Activated CD4-positive, alpha-beta memory T cell treated with anti-CD3 and anti-CD28 coated beads, Interleukin-2, amount 10 ng/mL, durations not matched to agents 7 days and 5 days (primary cell): ENCODE results near the gene RRP15. TPM values are rescaled to one million over a fixed set of nuclear protein-coding genes. Genes with fewer than 3 reads are reported as not detected.

ENCODE experiments used
- CTCF ChIA-PET: fragments of 350-600 bp; sonication (Branson Sonifier 250); formaldehyde crosslinking; loops from one replicate; lab custom pipeline; 2021; ENCODE audit warnings: antibody characterized with exemption, inconsistent platforms; lab: Charles Lee
- POLR2A ChIA-PET: fragments of 350-600 bp; sonication (Branson Sonifier 250); formaldehyde crosslinking; loops from one replicate; lab custom pipeline; 2021; ENCODE audit warnings: antibody characterized with exemption; lab: Charles Lee
- DNase-seq: peaks from one replicate; pipeline ENCODE4 v3.0.0-alpha.2; 2020
- H3K27ac Mint-ChIP-seq: one replicate; pipeline ENCODE4 v1.8.0; 2021; ENCODE audit warnings: mild to moderate bottlenecking, mixed read lengths
- H3K27me3 Mint-ChIP-seq: one replicate; pipeline ENCODE4 v1.8.0; 2021; ENCODE audit warnings: mixed read lengths
- H3K36me3 Mint-ChIP-seq: one replicate; pipeline ENCODE4 v1.8.0; 2021; ENCODE audit warnings: low read depth, mixed read lengths
- H3K4me1 Mint-ChIP-seq: one replicate; pipeline ENCODE4 v1.8.0; 2021; ENCODE audit warnings: mixed read lengths
- H3K4me3 Mint-ChIP-seq: one replicate; pipeline ENCODE4 v1.8.0; 2021; ENCODE audit warnings: mild to moderate bottlenecking, mixed read lengths
- H3K9me3 Mint-ChIP-seq: one replicate; pipeline ENCODE4 v1.8.0; 2021; ENCODE audit warnings: mixed read lengths
- total RNA-seq, 2 experiments: library from RNA; stranded (reverse); gene quantifications; one replicate each; pipeline ENCODE4 v1.2.3, GENCODE V29; 2021

Gene RRP15, protein sequence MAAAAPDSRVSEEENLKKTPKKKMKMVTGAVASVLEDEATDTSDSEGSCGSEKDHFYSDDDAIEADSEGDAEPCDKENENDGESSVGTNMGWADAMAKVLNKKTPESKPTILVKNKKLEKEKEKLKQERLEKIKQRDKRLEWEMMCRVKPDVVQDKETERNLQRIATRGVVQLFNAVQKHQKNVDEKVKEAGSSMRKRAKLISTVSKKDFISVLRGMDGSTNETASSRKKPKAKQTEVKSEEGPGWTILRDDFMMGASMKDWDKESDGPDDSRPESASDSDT
- 10 to 100 TPM; 10.3 to 10.6 TPM for total RNA-seq

- no peaks in the 10 kb centered on the region for H3K36me3 Mint-ChIP-seq
- H3K9me3 Mint-ChIP-seq = peaks cover 3% of the 10 kb centered on the region
- peaks cover 31% of the 10 kb centered on the region for H3K4me1 Mint-ChIP-seq
- peak within 1 kb of the TSS; percentile 91 for H3K4me3 Mint-ChIP-seq
- peak; percentile 90 for DNase-seq
- POLR2A ChIA-PET = interaction anchor here (1.0 to 1.7 kb wide), 7 partner anchors 10 to 1809 kb away, joined by 3 to 11 read pairs (median 4); partner anchors contain the start of genes IARS2 and TGFB2
- peaks cover 6% of the 10 kb centered on the region for H3K27me3 Mint-ChIP-seq
- peak within 1 kb of the TSS; percentile 75 for H3K27ac Mint-ChIP-seq
- CTCF ChIA-PET = interaction anchor here (1.1 to 1.5 kb wide), 4 partner anchors 9 to 888 kb away, joined by 3 to 5 read pairs (median 4); partner anchors contain the start of gene LYPLAL1
Observed at GRCh38 chr1:218284917-218285635, at the start of gene RRP15. RRP15 (plus strand) TSS chr1:218285293; CDS start chr1:218285317, 24 bp downstream.

- Mint-ChIP-seq H3K27me3 (no peaks in the 10 kb centered on the region), H3K4me3 (no peak overlapping the region), H3K27ac (no peak overlapping the region), H3K4me1 (no peaks in the 10 kb centered on the region), H3K9me3 (no peaks in the 10 kb centered on the region), H3K36me3 (no peaks in the 10 kb centered on the region)
- no peak for DNase-seq
- ChIA-PET CTCF (no interaction called here), POLR2A (no interaction called here)
Observed at GRCh38 chr1:218242171-218242570, 42.9 kb upstream of the RRP15 start.

DNA sequence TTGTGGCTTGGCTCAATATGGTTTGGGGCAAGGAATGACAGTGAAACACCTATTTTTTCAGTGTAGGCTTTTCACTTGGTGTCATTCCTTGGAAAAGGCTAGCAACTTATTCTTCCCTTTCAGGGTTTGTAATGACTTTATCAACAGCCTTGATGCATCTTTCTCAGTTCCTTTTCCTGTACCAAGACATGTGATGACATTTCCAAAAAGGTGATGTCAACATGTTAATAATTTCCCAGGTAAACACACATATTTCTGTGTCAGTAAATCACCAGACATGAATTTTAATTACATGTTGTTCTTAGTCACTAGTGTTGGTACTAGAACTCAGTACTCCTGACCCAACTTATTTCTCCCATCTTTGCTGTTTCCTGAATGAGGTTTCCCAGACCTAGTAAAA lies 37.8 kb upstream of the RRP15 start:
- CTCF ChIA-PET = no interaction called here
- Mint-ChIP-seq H3K9me3 (no peaks in the 10 kb centered on the region), H3K4me1 (no peaks in the 10 kb centered on the region), H3K27me3 (peaks cover 2% of the 10 kb centered on the region), H3K27ac (no peak overlapping the region), H3K36me3 (no peaks in the 10 kb centered on the region), H3K4me3 (no peak overlapping the region)
- POLR2A ChIA-PET = no interaction called here
- no peak for DNase-seq

DNA sequence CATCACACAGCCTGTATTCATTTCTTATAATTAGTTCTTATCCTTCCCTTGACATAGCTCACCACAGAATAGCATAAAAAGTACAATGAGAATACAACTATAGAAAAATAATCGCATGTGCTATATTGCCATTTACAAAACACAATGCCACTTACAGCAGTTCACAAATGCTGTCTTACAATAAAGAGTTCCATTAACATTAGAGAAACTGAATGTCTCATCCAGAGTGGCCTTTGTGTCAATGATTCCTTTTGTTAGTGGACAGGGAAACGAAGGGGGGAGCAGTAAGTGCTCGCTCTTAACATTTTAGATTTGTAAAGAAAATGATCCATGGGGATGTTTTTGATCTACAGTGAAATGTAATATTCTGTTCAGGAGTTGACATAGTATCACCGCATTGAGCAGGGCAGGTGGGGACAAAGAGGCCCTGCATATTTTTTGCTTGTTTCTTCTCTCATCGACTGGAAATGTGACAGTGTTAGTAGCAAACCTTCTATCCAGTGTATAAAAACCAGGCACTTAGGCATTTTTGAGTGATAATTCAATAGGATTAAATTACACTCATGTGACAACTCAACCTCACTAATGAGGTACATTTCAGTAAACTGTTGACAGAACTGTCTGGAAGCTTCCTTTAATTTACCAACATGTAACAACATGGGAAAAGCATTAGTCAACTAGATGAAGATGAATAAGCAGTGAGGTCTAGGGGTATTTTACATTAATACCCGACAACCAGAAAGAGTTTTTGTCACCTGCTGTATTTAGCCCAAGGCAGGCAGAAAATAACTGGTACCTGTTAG lies 35.6 kb upstream of the RRP15 start:
- POLR2A ChIA-PET = no interaction called here
- Mint-ChIP-seq H3K4me3 (no peak overlapping the region), H3K27me3 (peaks cover 2% of the 10 kb centered on the region), H3K27ac (no peak overlapping the region), H3K9me3 (no peaks in the 10 kb centered on the region), H3K4me1 (no peaks in the 10 kb centered on the region), H3K36me3 (no peaks in the 10 kb centered on the region)
- CTCF ChIA-PET = no interaction called here
- DNase-seq = no peak

DNA sequence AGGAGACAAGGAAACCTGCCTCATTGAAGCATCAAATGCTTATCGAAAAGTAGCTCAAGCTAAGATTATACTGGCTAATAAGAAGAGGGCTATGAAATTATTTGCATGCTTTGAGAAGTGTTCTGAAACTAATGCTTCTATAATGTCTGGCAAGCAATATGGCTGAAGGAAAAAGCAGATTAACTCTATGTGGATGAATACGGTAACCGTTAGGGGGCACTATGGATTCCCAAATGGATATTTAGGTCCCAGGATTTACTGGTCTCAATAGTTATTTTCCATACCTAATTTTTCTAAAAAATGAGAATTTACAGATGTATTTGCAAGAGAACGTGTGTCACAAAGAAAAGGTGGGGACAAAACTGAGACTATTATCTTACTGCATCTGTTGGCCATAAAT lies 34.6 kb upstream of the RRP15 start:
- no peaks in the 10 kb centered on the region for H3K9me3 Mint-ChIP-seq
- no peak overlapping the region for H3K27ac Mint-ChIP-seq
- no peaks in the 10 kb centered on the region for H3K36me3 Mint-ChIP-seq
- ChIA-PET POLR2A (no interaction called here), CTCF (no interaction called here)
- no peak overlapping the region for H3K4me3 Mint-ChIP-seq
- H3K27me3 Mint-ChIP-seq = peaks cover 2% of the 10 kb centered on the region
- no peaks in the 10 kb centered on the region for H3K4me1 Mint-ChIP-seq
- DNase-seq = no peak

DNA sequence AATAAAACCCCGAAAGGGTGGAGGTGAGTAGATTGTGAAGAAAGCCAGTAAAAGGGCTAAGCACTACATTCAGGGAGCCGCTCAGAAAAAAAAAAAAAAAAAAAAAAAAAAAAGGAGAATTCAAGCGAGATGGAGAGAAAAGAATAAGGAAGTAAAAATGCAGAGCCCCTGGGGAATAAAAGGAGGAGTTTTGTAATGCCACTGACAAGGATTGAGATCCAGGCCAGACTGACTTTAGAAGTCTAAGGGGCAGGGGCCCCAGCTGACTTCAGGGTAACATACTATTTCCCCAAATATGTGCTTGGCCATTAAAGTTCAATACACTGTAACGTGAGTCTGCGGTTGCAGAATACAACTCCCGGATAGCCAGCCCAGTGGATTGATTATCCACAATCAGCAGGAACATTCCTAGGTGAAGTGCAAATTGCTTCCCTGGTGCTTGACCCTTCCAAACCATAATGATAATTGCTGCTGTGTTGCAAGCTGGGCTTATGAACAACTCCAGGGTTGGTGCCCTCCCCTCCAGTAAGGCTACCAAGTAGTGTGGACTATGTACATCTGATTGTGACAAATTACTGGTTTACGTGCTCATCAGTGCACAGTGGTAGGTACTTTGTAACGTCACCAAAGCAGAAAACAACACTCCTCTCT lies 30.7 kb upstream of the RRP15 start:
- Mint-ChIP-seq H3K27ac (no peak overlapping the region), H3K4me3 (no peak overlapping the region), H3K36me3 (no peaks in the 10 kb centered on the region), H3K9me3 (no peaks in the 10 kb centered on the region), H3K27me3 (peaks cover 2% of the 10 kb centered on the region), H3K4me1 (no peaks in the 10 kb centered on the region)
- POLR2A ChIA-PET = no interaction called here
- CTCF ChIA-PET = no interaction called here
- no peak for DNase-seq

GRCh38 chr1:218255090-218255489 lies 30.0 kb upstream of the RRP15 start:
- Mint-ChIP-seq H3K4me3 (no peak overlapping the region), H3K36me3 (no peaks in the 10 kb centered on the region), H3K9me3 (no peaks in the 10 kb centered on the region), H3K4me1 (no peaks in the 10 kb centered on the region), H3K27me3 (peaks cover 5% of the 10 kb centered on the region), H3K27ac (no peak overlapping the region)
- DNase-seq = no peak
- ChIA-PET POLR2A (no interaction called here), CTCF (no interaction called here)

- DNase-seq = no peak
- no peaks in the 10 kb centered on the region for H3K4me1 Mint-ChIP-seq
- H3K27me3 Mint-ChIP-seq = peaks cover 6% of the 10 kb centered on the region
- no peaks in the 10 kb centered on the region for H3K9me3 Mint-ChIP-seq
- CTCF ChIA-PET = no interaction called here
- H3K36me3 Mint-ChIP-seq = no peaks in the 10 kb centered on the region
- H3K4me3 Mint-ChIP-seq = no peak overlapping the region
- POLR2A ChIA-PET = no interaction called here
- H3K27ac Mint-ChIP-seq = no peak overlapping the region
Observed at GRCh38 chr1:218257371-218257770, 27.7 kb upstream of the RRP15 start.

- H3K27me3 Mint-ChIP-seq = peaks cover 6% of the 10 kb centered on the region
- no peaks in the 10 kb centered on the region for H3K36me3 Mint-ChIP-seq
- no peaks in the 10 kb centered on the region for H3K4me1 Mint-ChIP-seq
- H3K4me3 Mint-ChIP-seq = no peak overlapping the region
- H3K27ac Mint-ChIP-seq = no peak overlapping the region
- CTCF ChIA-PET = no interaction called here
- DNase-seq = no peak
- POLR2A ChIA-PET = no interaction called here
- H3K9me3 Mint-ChIP-seq = no peaks in the 10 kb centered on the region
Observed at GRCh38 chr1:218257971-218258370, 27.1 kb upstream of the RRP15 start.

- no peak overlapping the region for H3K4me3 Mint-ChIP-seq
- CTCF ChIA-PET = interaction anchor here (0.6 kb wide), 1 partner anchor 10 kb away, joined by 3 read pairs; no protein-coding TSS in a partner anchor
- no peaks in the 10 kb centered on the region for H3K9me3 Mint-ChIP-seq
- DNase-seq = no peak
- POLR2A ChIA-PET = interaction anchor here (1.0 kb wide), 1 partner anchor 26 kb away, joined by 3 read pairs; the partner anchor contains the start of gene RRP15
- H3K27me3 Mint-ChIP-seq = peaks cover 6% of the 10 kb centered on the region
- H3K36me3 Mint-ChIP-seq = no peaks in the 10 kb centered on the region
- H3K27ac Mint-ChIP-seq = no peak overlapping the region
- H3K4me1 Mint-ChIP-seq = no peaks in the 10 kb centered on the region
Observed at GRCh38 chr1:218259339-218259738, 25.8 kb upstream of the RRP15 start.

- ChIA-PET POLR2A (no interaction called here), CTCF (interaction anchor here (0.5 to 0.8 kb wide), 2 partner anchors 10 to 1210 kb away, joined by 3 read pairs; no protein-coding TSS in a partner anchor)
- no peak overlapping the region for H3K4me3 Mint-ChIP-seq
- no peak for DNase-seq
- no peaks in the 10 kb centered on the region for H3K4me1 Mint-ChIP-seq
- no peaks in the 10 kb centered on the region for H3K9me3 Mint-ChIP-seq
- peaks cover 6% of the 10 kb centered on the region for H3K27me3 Mint-ChIP-seq
- H3K36me3 Mint-ChIP-seq = no peaks in the 10 kb centered on the region
- H3K27ac Mint-ChIP-seq = no peak overlapping the region
Observed at GRCh38 chr1:218259800-218260199, 25.3 kb upstream of the RRP15 start.

GRCh38 chr1:218262259-218262658 lies 22.8 kb upstream of the RRP15 start:
- H3K36me3 Mint-ChIP-seq = no peaks in the 10 kb centered on the region
- DNase-seq = no peak
- POLR2A ChIA-PET = no interaction called here
- H3K27me3 Mint-ChIP-seq = peaks cover 6% of the 10 kb centered on the region
- H3K4me1 Mint-ChIP-seq = no peaks in the 10 kb centered on the region
- H3K27ac Mint-ChIP-seq = no peak overlapping the region
- CTCF ChIA-PET = no interaction called here
- H3K9me3 Mint-ChIP-seq = no peaks in the 10 kb centered on the region
- H3K4me3 Mint-ChIP-seq = no peak overlapping the region
